HG03095 (cell line): ENCODE results near the gene BDH1.
"Not testable (repeated sequence)": the region's sequence is repeated elsewhere in the genome, so short reads cannot be mapped to it uniquely, and the experiment has no call there.

Experiments used
- ATAC-seq: cut with Tn5 transposase; IDR thresholded peaks from one replicate; pipeline ENCODE4 v1.9.1; 2021; ENCODE audit warnings: moderate library complexity; ENCODE audit not compliant: unreplicated experiment

BDH1 gene

GRCh38 chr3:197522183-197522715 is 33.5 kb downstream of the BDH1 start:
- ATAC-seq = no peak

- ATAC-seq = no peak
Observed at GRCh38 chr3:197521277-197522182, 34.2 kb downstream of the BDH1 start.

- no peak for ATAC-seq
Observed at GRCh38 chr3:197520311-197521276, 35.2 kb downstream of the BDH1 start.

- ATAC-seq = no peak
Observed at GRCh38 chr3:197519801-197520211, 36.0 kb downstream of the BDH1 start.

- ATAC-seq = no peak
Observed at GRCh38 chr3:197518881-197519421, 36.8 kb downstream of the BDH1 start.

- not testable (repeated sequence) for ATAC-seq
Observed at GRCh38 chr3:197517922-197518683, 37.7 kb downstream of the BDH1 start.

GRCh38 chr3:197516890-197517606 is 38.7 kb downstream of the BDH1 start:
- ATAC-seq = not testable (repeated sequence)

- no peak for ATAC-seq
Observed at GRCh38 chr3:197516517-197516889, 39.3 kb downstream of the BDH1 start.

- no peak for ATAC-seq
Observed at GRCh38 chr3:197514786-197515355, 40.9 kb downstream of the BDH1 start.

GRCh38 chr3:197513953-197514785 is 41.6 kb downstream of the BDH1 start:
- no peak for ATAC-seq

- no peak for ATAC-seq
Observed at GRCh38 chr3:197512691-197513571, 42.8 kb downstream of the BDH1 start.

- no peak for ATAC-seq
Observed at GRCh38 chr3:197511853-197512635, 43.7 kb downstream of the BDH1 start.

GRCh38 chr3:197511130-197511529 is 44.6 kb downstream of the BDH1 start:
- ATAC-seq = no peak

- no peak for ATAC-seq
Observed at GRCh38 chr3:197510642-197511018, 45.1 kb downstream of the BDH1 start.

- no peak for ATAC-seq
Observed at GRCh38 chr3:197508924-197509775, 46.6 kb downstream of the BDH1 start.

GRCh38 chr3:197508461-197508860 is 47.3 kb downstream of the BDH1 start:
- no peak for ATAC-seq
